Left hindlimb (tissue), 1 donor: ENCODE measurements around the gene ZNF664.

Experiments
- DNase-seq: peaks from one replicate; pipeline ENCODE4 v3.0.0-alpha.2; 2018

Gene ZNF664

DNA sequence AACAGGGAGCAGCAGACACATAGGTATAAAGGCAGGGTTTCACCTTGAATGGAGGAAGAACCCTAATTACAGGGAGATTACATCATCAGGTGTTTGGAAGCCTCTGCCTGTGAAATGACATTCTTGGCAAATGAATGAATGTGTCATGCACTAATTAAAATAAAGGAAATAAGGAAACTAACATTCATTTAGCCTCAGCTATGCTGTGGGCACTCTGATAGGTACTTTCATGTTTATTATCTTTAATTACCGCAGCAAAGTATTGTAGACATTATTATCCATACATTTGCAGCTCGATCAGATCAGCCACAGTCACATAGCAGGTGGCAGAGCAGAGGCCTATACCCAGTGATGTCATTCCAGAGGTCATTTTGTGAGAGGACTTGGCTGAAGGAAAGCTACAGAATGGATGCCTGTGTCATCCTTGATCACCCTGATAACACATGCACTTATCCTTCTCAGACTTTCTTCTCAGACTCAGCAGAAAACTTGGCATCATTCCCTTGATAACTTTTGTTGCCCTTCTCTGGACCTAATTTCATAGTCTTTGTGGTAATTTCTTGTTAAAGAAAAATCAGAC, 18.4 kb downstream of the ZNF664 start:
- DNase-seq = no peak

DNA sequence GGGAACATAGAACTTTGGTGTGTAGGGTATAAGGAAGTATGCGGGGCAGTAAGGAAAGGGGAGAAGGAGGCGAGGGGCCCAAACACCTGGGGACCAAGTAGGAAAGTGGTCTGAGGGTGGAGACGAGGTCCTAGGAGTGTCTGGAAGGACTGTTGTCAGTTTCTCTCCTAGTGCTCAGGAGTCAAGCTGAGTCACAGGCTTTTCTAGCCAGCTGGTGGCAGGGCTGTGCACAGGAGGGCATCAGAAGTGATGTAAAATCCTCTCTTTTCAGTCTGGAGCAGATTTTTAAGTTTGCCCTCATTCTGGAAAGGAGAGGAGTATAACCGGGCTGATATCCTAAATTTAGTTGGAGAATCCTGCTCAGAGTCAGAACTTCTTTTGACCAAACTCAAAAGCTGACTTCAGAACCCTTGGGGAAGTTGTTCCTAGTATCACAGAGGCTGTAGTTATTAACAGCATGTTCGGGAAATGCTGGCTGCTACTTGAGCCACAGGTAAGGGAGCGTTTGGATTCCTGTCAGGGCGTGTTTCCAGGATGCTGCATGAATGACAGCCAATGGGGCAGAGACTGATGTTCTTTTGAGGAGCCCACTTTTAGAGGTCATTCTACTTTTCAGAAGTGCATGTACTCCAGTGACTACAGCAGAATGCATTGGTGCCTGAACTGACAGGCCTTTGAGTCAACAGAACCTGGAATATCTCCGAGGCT, 19.3 kb downstream of the ZNF664 start:
- no peak for DNase-seq

DNA sequence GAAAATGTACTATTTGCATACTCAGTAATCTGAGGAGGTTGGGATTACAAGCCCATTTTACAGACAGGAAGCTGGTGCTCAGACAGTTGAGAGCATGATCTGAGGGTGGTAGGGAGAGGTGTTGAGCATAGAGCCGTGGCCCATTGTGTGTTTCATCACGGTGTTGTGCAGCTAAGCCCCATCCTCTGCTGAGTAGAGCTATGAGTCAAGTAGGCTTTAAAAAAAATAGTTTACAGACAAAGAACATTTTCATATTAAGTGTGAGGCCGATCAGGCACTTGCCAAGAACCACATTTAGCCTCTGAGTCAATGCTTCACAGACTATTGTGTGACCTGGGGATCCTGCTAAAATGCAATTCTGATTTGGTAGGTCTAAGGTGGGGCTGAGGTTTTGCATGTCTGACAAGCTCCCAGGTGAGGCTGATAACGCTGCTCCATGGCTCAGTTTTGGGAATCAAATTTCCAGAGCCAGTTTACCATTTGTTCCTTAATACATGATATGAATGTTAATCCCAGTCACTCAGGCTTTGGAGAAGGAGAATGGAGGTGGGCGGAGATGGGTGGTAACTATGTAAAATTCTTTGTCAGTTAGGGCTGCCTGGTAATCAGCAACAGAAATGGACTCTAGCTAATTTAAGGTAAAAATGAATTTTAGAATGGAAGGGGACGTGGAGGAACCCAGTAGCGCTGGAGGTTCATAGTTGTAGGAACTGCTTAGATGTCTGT, 22.2 kb downstream of the ZNF664 start:
- DNase-seq = no peak

DNA sequence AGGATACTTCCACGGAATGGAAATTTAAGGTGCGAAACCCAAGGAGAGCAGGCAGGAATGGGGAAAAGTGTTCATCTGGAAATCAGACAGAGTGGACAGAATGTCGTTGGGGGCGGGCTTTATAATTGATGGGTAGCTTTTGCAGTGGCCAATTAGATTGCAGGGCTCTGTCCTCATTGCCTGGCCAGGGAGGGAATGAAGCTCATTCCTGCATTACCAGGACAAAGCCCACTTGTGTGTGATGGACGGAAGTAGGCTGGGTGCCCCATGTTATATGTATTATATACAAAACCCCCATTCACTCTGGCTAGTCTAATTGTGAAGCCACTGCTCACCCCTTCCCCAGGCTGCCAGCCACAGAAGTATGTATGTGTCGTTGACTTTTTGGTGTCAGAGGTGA, 23.6 kb downstream of the ZNF664 start:
- DNase-seq = no peak

DNA sequence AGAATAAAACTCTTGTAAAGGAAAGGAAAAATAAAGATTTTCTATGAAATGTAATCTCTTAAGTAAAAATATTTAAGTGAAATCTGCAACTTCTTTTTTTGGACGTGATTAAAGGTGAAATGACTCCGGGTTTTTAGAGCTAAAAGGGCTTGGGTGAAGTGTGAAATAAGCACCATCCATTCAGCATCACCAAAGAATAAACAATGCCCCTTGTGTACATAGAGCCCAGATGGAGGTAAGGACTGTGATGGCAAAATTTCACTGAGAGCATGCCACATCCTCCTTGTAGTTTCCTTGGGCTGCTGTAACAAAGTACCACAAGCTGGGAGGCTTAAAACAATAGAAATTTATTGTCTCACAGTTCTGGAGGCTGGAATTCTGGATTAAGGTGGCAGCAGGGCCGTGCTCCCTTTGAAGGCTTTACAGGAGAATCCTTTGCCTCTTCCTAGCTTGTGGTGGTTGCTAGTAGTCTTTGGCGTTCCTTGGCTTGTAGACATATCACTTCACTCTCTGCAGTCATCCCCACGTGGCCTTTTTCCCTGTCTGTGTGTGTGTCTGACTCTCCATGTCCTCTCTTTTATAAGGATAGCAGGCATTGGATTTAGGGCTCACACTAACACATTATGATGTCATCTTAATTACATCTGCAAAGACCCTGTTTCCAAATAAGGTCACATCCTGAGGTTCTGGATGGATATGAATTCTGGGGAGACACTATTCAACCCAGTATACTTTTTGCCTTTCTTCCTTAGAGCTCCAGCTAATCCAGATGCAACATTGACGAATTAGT, 24.2 kb downstream of the ZNF664 start:
- DNase-seq = no peak

DNA sequence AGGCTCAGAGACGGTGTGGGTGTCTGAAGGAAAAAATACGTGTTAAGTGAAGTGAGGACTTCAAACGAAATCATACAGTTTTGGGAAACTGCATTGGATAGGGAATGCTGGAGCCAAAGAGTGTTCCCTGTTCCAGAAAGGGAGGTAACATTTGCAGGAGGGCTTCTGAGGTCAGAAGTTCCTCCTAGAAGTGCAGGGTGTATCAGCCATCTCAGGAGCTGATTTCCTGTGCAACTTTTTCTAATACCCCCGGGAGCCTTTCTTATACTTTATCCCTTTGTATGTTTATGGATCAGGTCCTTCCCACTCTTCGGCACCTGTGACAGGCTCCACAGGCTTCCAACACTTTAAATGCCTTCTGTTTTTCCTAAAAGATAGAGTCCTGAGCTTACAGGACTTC, 24.9 kb downstream of the ZNF664 start:
- DNase-seq = no peak

DNA sequence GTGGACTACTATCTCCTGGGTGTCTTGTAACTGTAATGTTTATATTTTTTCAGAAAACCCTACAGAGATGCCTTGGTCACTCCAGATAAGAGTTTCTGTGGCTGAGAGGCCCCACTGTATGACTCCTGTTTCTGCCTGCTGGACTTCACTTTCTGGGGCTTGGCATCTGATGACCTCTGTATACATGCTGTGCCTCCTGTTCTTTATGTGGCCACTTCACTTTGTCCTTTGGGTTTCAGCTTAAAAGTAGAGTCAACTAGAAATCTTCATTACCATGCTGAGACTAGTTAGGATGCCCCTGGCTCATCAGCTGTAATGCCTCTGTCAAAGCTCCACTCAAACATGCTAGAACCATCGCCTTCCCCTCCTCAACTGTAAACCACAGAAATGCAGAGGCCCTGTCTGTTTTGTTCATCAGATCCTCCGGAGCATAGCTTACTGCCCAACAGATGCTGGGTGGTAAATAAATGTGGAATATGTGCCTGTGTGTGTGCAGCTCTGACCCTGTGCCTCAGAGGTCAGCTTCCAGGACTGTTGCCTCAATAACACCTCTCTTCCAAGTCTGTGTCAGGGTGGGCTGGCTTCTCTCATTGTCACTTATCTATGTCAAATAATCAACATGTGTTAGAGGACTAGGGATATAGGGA, 25.5 kb downstream of the ZNF664 start:
- DNase-seq = no peak

DNA sequence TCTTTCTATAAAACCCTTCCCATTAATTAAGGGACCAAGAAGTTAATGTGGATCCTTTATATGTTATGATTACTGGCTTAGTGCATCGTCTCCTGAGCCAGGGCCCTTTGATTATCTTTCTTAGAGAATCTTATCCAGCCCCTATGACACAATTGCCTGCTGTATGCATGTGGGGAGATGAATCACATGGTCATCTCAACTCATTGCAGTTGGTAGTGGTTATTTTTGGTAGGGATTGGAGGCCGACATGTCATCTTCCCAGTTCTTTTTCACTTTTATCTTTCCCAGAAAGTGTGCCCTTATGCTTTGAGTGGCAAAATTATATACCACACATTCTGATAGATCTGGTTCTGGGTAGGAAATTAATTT, 26.0 kb downstream of the ZNF664 start:
- no peak for DNase-seq

DNA sequence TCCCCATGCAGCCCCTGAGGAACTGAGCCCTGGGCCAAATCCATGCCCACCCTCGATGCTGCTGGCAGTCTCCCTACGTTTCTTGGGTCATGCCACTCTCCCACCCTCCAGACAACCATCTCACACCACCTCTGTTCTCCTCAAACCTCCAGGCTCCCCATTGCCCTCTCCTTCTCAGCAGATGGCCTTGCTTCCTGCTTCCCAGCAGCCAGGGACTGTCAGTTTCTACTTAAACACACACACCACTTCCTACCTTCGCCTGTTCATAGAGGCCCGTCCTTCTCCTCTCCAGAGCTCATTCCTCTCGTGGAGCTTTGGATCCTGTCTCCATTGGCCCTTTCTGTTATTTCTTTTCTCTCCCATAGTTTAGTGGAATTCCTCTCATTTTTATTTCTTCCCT, 27.1 kb downstream of the ZNF664 start:
- no peak for DNase-seq

DNA sequence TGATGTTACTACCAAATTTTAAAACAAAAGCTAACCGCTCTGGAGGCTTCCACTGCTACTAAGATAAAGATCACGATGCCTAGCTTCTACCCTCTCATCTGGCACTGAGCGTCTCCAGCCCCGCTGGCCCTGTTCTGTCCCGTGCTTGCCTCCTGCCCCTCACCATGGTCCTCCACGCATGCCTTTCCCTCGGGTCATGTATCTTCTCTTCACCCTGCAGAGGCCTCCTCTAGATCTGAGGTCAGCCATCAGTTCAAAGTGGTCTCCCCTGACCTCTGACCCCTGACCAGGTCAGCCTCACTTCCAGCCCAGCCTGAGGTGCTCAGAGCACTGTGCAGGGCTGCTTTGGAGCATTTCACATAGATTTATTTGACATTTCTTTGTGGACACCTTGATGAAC, 28.3 kb downstream of the ZNF664 start:
- DNase-seq = no peak

DNA sequence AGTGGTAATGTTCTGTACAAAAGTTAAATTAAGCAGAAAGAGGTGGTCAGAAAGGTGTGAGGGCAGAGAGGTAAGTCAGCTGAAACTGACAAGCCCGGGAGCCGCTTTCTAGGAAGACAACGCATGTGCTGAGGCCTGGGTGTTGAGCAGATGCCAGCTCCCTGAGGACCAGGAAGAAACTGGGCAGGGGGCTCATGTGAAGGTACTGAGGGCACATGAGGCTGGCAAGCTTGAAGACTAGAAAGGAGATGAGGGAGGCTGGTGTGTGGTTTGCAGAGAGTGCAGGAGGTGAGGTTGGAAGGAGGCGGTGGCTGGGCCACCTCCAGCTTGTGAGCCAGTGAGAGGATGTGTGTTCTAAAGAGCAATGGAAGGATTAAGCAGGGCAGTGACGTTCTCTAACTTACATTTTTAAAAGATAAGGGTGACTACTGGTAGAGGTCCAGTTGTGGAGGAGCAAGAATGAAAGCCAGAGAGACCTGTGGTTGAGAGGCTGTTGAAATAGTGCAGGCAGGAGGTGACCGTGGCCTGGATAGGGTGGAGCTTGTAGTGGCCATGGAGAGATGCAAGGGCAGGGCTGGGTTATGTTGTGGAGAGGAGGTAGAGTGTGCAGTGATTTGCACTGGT, 29.1 kb downstream of the ZNF664 start:
- DNase-seq = no peak

DNA sequence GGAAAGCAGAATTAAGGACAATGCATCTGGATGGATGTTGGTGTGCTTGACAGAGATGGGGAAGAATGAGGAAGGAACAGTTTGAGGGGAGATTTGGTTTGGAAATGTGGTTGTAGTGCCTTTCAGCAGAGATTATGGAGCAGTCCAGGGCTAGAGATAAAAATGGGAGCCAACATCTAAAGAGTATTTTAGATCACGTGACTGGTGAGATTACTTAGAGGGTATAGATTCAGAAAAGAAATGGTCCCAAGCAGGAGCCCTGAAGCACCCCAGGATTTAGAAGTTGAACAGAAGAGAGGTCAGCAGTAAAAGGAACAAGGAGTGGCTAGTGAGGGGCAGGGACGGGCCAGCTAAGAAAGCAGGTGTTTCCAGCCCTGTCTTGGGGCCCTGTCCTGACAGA, 29.6 kb downstream of the ZNF664 start:
- DNase-seq = no peak

DNA sequence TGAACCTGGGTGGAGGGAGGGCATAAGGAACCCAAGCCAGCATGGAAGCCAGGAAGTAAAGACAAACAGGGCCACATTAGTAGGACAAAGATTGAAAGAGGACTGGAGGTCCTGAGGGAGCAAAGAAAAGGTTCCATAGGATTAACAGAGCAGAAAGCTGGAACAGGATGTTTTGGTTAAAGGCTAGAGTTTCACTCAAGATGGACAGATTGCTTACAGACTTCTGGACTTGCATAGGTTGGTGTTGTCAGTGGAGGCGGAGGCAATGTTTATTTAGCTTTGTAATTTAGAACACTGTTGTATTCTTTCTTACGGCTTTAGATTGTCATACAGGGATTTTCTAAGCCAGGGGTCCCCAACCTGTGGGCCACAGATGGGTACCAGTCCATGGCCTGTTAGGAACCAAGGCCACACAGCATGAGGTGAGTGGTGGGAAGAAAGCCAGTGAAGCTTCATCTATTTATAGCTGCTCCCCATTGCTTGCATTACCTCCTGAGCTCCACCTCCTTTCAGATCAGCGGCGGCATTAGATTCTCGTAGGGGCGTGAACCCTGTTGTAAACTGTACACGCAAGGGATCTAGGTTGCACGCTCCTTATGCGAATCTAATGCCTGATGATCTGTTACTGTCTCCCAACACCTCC, 31.3 kb downstream of the ZNF664 start:
- DNase-seq = no peak

DNA sequence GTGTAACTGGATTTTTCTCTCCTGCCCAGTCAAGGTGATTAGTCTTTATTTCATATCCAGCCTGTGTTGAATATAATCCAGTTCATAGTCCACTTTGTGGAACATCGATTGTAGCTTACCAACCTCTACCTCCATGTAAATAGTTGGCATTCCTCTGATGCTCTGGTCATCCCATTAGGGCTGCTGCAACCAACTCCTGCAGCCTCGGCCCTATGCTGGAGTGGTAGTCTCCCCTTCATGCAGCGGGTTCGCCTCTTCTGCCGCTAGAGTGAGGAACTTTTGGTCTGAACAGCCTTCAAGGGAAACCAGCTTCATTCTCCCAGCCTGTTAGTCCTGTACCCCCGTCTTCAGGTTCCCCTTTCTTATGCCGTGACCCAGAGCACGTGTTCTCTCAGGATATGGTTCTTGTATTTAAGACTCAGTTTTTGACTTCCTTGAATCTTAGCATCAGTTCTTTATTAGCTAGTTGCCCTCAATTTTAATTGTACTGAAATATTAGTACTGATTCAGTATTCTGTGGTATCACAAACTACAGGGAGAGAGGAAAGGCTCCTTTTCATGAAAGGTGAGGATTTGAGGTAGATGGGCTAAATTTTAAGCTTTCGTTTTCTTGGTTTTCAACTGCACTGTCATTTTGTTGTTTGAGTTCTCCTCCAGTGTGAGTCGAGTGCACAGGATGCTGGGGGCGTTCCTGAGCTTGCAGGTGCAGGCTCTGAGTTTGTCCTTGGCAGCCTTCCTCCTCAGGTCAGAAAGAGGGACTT, 33.2 kb downstream of the ZNF664 start:
- DNase-seq = no peak

DNA sequence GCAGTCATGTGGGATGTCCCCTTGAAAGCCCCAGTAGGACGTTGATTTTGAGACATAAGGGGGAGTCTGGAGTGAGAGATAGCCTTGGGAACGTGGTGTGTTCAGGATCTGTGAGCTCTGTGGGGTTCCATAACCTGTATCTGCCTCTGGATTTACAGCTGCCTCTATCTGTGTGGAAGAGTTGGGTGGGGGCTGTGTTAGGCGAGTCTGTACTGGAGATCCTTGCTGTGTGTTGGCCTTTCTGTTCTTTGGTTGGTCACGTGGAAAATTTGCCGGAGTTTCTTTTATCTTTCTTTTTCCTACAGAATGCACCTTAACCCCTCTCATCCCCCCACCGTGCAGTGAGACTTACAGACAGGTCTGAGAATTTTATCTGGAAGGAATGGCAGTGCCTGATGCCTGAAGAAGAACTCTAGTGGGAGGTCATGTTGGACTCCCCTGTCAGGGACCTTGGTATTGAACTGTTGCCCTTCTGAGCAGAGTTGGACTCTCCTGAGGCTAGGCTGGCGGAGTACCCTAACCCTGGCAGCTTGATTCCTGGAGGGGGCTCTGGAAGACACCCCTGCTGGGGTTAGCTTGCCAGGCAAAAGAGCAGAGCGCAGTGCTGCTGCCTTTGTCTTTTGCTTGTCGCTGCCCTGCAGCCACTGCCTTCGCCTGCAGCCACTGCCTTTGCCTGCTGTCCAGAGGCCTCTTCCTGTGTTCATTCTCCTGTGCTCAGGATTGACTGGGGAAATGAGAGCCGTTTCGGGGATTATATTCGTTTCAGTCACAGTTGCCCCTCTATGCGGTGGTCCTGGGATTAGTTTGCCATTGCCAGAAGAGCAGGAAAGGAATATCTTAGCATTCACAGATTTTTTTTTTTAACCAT, 34.1 kb downstream of the ZNF664 start:
- DNase-seq = no peak

DNA sequence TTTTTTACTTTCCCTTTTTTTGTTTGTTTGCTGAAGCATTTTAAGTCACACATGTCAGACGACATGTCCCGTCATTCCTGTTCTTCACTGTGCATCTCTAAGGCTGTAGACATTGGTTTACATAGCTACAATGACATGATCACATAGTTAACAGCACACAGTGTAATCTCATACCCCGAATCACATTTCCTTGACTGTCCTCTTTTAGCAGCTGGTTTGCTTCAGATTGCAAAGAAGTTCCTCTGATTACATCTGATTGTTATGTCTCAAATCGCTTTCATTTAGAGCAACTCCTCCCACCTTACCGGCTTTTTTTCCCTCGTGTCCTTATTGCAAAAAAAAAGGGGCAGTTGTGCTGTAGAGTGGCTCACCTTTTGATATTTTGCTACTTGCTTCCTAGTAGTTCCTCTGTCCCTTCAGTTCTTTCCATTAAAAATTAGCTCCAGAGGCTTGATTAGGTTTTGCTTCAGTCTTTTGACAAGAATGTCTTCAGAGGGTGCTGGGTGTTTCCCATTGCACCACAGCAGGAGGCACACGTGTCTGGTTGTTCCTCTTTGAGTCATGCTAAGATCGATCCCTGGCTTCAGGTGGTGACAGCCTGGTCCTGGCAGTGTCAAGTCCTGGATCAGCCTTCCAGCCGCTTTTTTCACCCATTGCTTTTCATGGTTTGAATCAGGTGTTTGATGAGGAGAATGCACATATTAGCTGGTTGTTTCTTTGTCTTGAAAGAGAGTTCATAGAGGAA, 35.0 kb downstream of the ZNF664 start:
- DNase-seq = no peak

DNA sequence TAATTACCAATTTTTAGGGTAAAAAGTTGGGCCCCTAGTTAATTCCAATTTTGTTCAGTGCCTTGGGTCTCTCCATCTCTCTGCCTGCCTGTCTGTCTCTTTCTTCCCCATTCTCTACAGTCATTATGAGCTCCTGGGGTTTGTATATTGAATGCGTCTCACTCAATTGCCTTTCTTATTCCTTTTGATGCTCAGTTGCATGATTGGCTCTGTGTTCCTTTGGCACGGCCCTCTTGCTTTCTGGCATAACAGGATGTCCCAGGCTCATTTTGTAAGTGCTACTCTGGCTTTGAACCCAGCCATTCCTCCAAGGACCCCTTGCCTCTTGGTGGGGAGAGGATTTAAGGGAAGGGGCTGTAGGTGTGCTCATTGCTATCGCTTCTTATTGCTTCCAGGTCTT, 35.6 kb downstream of the ZNF664 start:
- no peak for DNase-seq

DNA sequence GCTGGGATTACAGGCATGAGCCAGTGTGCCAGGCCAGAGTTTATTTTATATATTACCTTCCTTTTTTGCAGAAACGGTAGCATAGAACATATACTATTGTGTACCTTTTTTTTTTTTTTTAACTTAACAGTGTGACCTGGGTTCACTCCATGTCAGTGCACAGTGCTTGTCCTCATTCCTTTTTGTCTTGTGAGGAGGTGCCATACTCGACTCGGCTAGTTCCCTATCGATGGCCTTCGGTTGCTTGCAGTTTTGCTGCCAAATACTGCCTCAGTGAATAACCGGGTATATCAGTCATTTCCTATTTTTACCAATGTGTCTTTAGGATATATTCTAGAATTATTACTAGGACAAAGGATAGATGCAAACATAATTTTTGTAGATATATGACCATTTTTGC, 36.8 kb downstream of the ZNF664 start:
- DNase-seq = no peak

DNA sequence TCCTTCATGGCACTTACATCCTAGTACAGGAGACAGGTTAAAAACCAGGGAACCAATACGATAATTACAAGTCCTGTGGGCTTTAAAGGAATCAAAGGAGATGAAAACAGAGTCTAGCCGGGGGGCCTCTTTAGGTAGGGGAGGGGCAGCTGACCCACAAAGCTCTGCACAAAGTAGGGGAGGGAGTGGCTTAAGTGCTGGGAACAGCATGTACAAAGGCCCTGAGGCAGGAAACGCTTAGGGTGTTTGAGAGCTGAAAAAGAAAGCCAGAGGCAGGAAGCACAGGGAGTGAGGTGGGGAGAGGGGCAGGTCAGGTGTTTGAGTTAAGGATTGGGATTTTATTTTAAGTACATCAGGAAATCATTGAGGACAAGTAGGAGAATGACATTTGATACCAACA, 37.7 kb downstream of the ZNF664 start:
- no peak for DNase-seq
